Measurements from ENCODE around the gene CHST15.

GRCh38 chr10:124040451-124041188 lies 52.8 kb downstream of the CHST15 start:
- no peak for TF ChIP-seq EZH2 (IDR thresholded peaks at IDR 0.05; ENCODE audit: low read depth, low read length, severe bottlenecking)
- TF ChIP-seq, protein P1, sequence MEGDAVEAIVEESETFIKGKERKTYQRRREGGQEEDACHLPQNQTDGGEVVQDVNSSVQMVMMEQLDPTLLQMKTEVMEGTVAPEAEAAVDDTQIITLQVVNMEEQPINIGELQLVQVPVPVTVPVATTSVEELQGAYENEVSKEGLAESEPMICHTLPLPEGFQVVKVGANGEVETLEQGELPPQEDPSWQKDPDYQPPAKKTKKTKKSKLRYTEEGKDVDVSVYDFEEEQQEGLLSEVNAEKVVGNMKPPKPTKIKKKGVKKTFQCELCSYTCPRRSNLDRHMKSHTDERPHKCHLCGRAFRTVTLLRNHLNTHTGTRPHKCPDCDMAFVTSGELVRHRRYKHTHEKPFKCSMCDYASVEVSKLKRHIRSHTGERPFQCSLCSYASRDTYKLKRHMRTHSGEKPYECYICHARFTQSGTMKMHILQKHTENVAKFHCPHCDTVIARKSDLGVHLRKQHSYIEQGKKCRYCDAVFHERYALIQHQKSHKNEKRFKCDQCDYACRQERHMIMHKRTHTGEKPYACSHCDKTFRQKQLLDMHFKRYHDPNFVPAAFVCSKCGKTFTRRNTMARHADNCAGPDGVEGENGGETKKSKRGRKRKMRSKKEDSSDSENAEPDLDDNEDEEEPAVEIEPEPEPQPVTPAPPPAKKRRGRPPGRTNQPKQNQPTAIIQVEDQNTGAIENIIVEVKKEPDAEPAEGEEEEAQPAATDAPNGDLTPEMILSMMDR (IDR thresholded peaks at IDR 0.05; ENCODE audit: control extremely low read depth in 1 of 3, insufficient read depth in 1 of 3, low read depth in 1 of 3, low read length in 3 of 3), result no peak
- no peak for TF ChIP-seq POLR2A (IDR thresholded peaks at IDR 0.05; ENCODE audit: control extremely low read depth in 1 of 2, low read depth in 2 of 2, low read length in 2 of 2)
- TF ChIP-seq ATF3 (IDR thresholded peaks at IDR 0.05; ENCODE audit: insufficient read depth, low read depth, low read length), result no peak
- no peak for TF ChIP-seq ZNF274 (IDR thresholded peaks at IDR 0.05; ENCODE audit: borderline replicate concordance, extremely low read depth, low read length)
- no peak for TF ChIP-seq CHD2 (IDR thresholded peaks at IDR 0.05; ENCODE audit: low read length)
- TF ChIP-seq, protein P2, sequence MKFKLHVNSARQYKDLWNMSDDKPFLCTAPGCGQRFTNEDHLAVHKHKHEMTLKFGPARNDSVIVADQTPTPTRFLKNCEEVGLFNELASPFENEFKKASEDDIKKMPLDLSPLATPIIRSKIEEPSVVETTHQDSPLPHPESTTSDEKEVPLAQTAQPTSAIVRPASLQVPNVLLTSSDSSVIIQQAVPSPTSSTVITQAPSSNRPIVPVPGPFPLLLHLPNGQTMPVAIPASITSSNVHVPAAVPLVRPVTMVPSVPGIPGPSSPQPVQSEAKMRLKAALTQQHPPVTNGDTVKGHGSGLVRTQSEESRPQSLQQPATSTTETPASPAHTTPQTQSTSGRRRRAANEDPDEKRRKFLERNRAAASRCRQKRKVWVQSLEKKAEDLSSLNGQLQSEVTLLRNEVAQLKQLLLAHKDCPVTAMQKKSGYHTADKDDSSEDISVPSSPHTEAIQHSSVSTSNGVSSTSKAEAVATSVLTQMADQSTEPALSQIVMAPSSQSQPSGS (IDR thresholded peaks at IDR 0.05; ENCODE audit: low read length), result no peak
- TF ChIP-seq KDM1A (IDR thresholded peaks at IDR 0.05; ENCODE audit: borderline replicate concordance, low read length), result no peak
- TF ChIP-seq GTF2F1 (IDR thresholded peaks at IDR 0.05; ENCODE audit: borderline replicate concordance, low read depth, low read length), result no peak
- TF ChIP-seq CREB1 (IDR thresholded peaks at IDR 0.05), result no peak
- TF ChIP-seq SIN3A (conservative IDR thresholded peaks at IDR 0.05 in 1 of 2, IDR thresholded peaks at IDR 0.05 in 1 of 2; ENCODE audit: low read depth in 1 of 2, low read length in 2 of 2), result no peak
- no peak for TF ChIP-seq MAX (IDR thresholded peaks at IDR 0.05)
- no peak for TF ChIP-seq CBX8 (IDR thresholded peaks at IDR 0.05; ENCODE audit: borderline replicate concordance, low read depth, low read length)
